ENCODE results near the gene AOC2. TPM values are rescaled to one million over a fixed set of nuclear protein-coding genes. Genes with fewer than 3 reads are reported as not detected.

Gene AOC2
- total and polyA plus RNA-seq, 2 of the 13 experiments (the other 11 are each of a cell fraction or from before 2014, with no cell fraction given) = 1.2 to 3.3 TPM

- TF ChIP-seq TFE3 (CRISPR knock-in tag; IDR thresholded peaks at IDR 0.05) = no peak
- TF ChIP-seq TARDBP (CRISPR knock-in tag; IDR thresholded peaks at IDR 0.05) = peak; percentile 33; the same call in 1 of the 2 replicates
- TF ChIP-seq ATF3 (CRISPR knock-in tag; IDR thresholded peaks at IDR 0.05) = no peak
- TF ChIP-seq ZFP37 (CRISPR knock-in tag; IDR thresholded peaks at IDR 0.05; ENCODE audit: borderline replicate concordance) = 0 out of 2 replicates have a peak, but pooled peaks have one; percentile 40
- no peak for TF ChIP-seq ATAD3A (CRISPR knock-in tag; IDR thresholded peaks at IDR 0.05)
- no peak for TF ChIP-seq LBX2 (CRISPR knock-in tag; IDR thresholded peaks at IDR 0.05; ENCODE audit: borderline replicate concordance)
- TF ChIP-seq NKX3-1 (CRISPR knock-in tag; IDR thresholded peaks at IDR 0.05) = no peak
- TF ChIP-seq SAP130 (CRISPR knock-in tag; IDR thresholded peaks at IDR 0.05; ENCODE audit: low read depth) = peak; percentile 66
- no peak for TF ChIP-seq POLR2AphosphoS5 (IDR thresholded peaks at IDR 0.05; ENCODE audit: low read depth, low read length)
- TF ChIP-seq ZC3H13 (CRISPR knock-in tag; IDR thresholded peaks at IDR 0.05) = no peak
- TF ChIP-seq ZFP82 (CRISPR knock-in tag; IDR thresholded peaks at IDR 0.05; ENCODE audit: borderline replicate concordance) = no peak
- TF ChIP-seq NPAS2 (CRISPR knock-in tag; IDR thresholded peaks at IDR 0.05; ENCODE audit: borderline replicate concordance) = no peak
- TF ChIP-seq, protein P1, sequence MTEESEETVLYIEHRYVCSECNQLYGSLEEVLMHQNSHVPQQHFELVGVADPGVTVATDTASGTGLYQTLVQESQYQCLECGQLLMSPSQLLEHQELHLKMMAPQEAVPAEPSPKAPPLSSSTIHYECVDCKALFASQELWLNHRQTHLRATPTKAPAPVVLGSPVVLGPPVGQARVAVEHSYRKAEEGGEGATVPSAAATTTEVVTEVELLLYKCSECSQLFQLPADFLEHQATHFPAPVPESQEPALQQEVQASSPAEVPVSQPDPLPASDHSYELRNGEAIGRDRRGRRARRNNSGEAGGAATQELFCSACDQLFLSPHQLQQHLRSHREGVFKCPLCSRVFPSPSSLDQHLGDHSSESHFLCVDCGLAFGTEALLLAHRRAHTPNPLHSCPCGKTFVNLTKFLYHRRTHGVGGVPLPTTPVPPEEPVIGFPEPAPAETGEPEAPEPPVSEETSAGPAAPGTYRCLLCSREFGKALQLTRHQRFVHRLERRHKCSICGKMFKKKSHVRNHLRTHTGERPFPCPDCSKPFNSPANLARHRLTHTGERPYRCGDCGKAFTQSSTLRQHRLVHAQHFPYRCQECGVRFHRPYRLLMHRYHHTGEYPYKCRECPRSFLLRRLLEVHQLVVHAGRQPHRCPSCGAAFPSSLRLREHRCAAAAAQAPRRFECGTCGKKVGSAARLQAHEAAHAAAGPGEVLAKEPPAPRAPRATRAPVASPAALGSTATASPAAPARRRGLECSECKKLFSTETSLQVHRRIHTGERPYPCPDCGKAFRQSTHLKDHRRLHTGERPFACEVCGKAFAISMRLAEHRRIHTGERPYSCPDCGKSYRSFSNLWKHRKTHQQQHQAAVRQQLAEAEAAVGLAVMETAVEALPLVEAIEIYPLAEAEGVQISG (CRISPR knock-in tag; IDR thresholded peaks at IDR 0.05) = peak; percentile 41
- TF ChIP-seq, protein P2, sequence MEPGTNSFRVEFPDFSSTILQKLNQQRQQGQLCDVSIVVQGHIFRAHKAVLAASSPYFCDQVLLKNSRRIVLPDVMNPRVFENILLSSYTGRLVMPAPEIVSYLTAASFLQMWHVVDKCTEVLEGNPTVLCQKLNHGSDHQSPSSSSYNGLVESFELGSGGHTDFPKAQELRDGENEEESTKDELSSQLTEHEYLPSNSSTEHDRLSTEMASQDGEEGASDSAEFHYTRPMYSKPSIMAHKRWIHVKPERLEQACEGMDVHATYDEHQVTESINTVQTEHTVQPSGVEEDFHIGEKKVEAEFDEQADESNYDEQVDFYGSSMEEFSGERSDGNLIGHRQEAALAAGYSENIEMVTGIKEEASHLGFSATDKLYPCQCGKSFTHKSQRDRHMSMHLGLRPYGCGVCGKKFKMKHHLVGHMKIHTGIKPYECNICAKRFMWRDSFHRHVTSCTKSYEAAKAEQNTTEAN (CRISPR knock-in tag; conservative IDR thresholded peaks at IDR 0.05) = 0 out of 2 replicates have a peak, but pooled peaks have one; percentile 21
- TF ChIP-seq ZMYM4 (CRISPR knock-in tag; IDR thresholded peaks at IDR 0.05) = peak; percentile 37; the same call in 1 of the 2 replicates
- no peak for TF ChIP-seq JUN (CRISPR knock-in tag; IDR thresholded peaks at IDR 0.05)
- TF ChIP-seq ISL2 (CRISPR knock-in tag; IDR thresholded peaks at IDR 0.05) = peak; percentile 35; the same call in 1 of the 2 replicates
- TF ChIP-seq KDM6A (CRISPR knock-in tag; IDR thresholded peaks at IDR 0.05; ENCODE audit: low read depth) = peak; percentile 68; the same call in 1 of the 2 replicates
- TF ChIP-seq ZNF501 (CRISPR knock-in tag; IDR thresholded peaks at IDR 0.05) = 0 out of 2 replicates have a peak, but pooled peaks have one; percentile 29
- peak; percentile 69; the same call in 1 of the 2 replicates for TF ChIP-seq HDAC2 (CRISPR knock-in tag; IDR thresholded peaks at IDR 0.05)
- no peak for TF ChIP-seq ZNF775 (CRISPR knock-in tag; IDR thresholded peaks at IDR 0.05; ENCODE audit: borderline replicate concordance)
- TF ChIP-seq ZNF75D (CRISPR knock-in tag; IDR thresholded peaks at IDR 0.05; ENCODE audit: borderline replicate concordance) = no peak
- TF ChIP-seq, protein P3, sequence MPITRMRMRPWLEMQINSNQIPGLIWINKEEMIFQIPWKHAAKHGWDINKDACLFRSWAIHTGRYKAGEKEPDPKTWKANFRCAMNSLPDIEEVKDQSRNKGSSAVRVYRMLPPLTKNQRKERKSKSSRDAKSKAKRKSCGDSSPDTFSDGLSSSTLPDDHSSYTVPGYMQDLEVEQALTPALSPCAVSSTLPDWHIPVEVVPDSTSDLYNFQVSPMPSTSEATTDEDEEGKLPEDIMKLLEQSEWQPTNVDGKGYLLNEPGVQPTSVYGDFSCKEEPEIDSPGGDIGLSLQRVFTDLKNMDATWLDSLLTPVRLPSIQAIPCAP (CRISPR knock-in tag; IDR thresholded peaks at IDR 0.05; ENCODE audit: low read depth) = no peak
Measured at GRCh38 chr17:42803074-42803883, 41.1 kb upstream of the AOC2 start (continued).

Data from HepG2 (cell line).